HepG2 (cell line): ENCODE measurements around the gene SPON1.

Experiments used
- POLR2A ChIP-seq, 2 experiments: IDR thresholded peaks; 2 replicates each; pipeline ENCODE4 v1.6.1; 2011; ENCODE audit warnings: low read depth in 2 of 2, low read length in 2 of 2, mild to moderate bottlenecking in 1 of 2, moderate library complexity in 1 of 2; ENCODE audit not compliant: insufficient read depth in 1 of 2
- ZHX1 ChIP-seq: sonication (generic); formaldehyde crosslinking; IDR thresholded peaks from 2 replicates; pipeline ENCODE4 v1.8.1; 2022; ENCODE audit warnings: low read depth, mild to moderate bottlenecking, missing genetic modification reagents
- TF ChIP-seq, protein P1 (sequence below): sonication (generic); formaldehyde crosslinking; IDR thresholded peaks from 2 replicates; pipeline ENCODE4 v1.4.0; 2020; ENCODE audit warnings: missing genetic modification reagents
- TF ChIP-seq, protein P2 (sequence below): sonication (generic); formaldehyde crosslinking; IDR thresholded peaks from 2 replicates; pipeline ENCODE4 v1.4.0; 2020; ENCODE audit warnings: missing genetic modification reagents

GRCh38 chr11:14218728-14219127 is 256.2 kb downstream of the SPON1 start:
- TF ChIP-seq, protein P1, sequence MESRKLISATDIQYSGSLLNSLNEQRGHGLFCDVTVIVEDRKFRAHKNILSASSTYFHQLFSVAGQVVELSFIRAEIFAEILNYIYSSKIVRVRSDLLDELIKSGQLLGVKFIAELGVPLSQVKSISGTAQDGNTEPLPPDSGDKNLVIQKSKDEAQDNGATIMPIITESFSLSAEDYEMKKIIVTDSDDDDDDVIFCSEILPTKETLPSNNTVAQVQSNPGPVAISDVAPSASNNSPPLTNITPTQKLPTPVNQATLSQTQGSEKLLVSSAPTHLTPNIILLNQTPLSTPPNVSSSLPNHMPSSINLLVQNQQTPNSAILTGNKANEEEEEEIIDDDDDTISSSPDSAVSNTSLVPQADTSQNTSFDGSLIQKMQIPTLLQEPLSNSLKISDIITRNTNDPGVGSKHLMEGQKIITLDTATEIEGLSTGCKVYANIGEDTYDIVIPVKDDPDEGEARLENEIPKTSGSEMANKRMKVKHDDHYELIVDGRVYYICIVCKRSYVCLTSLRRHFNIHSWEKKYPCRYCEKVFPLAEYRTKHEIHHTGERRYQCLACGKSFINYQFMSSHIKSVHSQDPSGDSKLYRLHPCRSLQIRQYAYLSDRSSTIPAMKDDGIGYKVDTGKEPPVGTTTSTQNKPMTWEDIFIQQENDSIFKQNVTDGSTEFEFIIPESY (CRISPR knock-in tag) = no peak
- TF ChIP-seq, protein P2, sequence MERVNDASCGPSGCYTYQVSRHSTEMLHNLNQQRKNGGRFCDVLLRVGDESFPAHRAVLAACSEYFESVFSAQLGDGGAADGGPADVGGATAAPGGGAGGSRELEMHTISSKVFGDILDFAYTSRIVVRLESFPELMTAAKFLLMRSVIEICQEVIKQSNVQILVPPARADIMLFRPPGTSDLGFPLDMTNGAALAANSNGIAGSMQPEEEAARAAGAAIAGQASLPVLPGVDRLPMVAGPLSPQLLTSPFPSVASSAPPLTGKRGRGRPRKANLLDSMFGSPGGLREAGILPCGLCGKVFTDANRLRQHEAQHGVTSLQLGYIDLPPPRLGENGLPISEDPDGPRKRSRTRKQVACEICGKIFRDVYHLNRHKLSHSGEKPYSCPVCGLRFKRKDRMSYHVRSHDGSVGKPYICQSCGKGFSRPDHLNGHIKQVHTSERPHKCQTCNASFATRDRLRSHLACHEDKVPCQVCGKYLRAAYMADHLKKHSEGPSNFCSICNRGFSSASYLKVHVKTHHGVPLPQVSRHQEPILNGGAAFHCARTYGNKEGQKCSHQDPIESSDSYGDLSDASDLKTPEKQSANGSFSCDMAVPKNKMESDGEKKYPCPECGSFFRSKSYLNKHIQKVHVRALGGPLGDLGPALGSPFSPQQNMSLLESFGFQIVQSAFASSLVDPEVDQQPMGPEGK (CRISPR knock-in tag) = no peak
- TF ChIP-seq ZHX1 (CRISPR knock-in tag) (no peak), POLR2A (IDR thresholded peaks at IDR 0.05; ENCODE audit: insufficient read depth in 1 of 2, low read depth in 2 of 2, low read length in 2 of 2) (no peak)
